ENCODE measurements around the gene GPR25. TPM values are rescaled to one million over a fixed set of nuclear protein-coding genes. Genes with fewer than 3 reads are reported as not detected.

Gene GPR25
- total RNA-seq, 1 donor from 2014 or later, result not detected

DNA sequence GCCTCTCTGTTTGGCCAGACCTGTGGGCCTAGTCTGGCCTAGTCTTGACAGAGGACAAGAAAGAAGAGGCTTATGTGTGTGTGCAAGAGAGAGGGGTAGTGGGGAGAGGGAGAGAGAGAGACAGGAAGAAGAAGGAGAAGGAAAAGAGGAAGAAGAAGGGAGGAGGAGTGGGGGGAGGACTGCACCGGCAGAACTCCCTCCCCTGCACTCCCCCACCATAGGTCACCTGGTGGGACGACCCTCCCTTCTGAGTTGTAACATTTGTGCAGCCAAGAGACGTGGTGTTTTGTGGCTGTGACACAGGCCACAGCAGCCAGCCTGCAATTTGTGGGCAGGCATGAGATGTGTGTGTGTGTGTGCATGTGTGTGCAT lies 26.2 kb downstream of the GPR25 start:
- no peak overlapping the region for H2AFZ ChIP-seq (ENCODE audit: low read depth, low read length)
- H3K4me1 ChIP-seq (ENCODE audit: insufficient read depth, low read length), result peaks cover 12% of the 10 kb centered on the region
- H3K9ac ChIP-seq (ENCODE audit: low read length), result no peak overlapping the region
- H3K27me3 ChIP-seq (ENCODE audit: insufficient read depth, low read length), result no peaks in the 10 kb centered on the region
- no peaks in the 10 kb centered on the region for H3K9me3 ChIP-seq (ENCODE audit: insufficient read depth, low read depth, low read length)
- no peak for DNase-seq (ENCODE audit: low read depth)
- H3K79me2 ChIP-seq (ENCODE audit: insufficient read depth, low read length), result no peaks in the 10 kb centered on the region
- no peak overlapping the region for H3K27ac ChIP-seq (ENCODE audit: low read depth, low read length)
- no peaks in the 10 kb centered on the region for H3K36me3 ChIP-seq (ENCODE audit: insufficient read depth, low read length)
- no peak overlapping the region for H3K4me2 ChIP-seq (ENCODE audit: low read length)
- peaks cover 7% of the 10 kb centered on the region for H3K36me3 Mint-ChIP-seq (ENCODE audit: low read depth, unreplicated experiment)
- H3K4me1 Mint-ChIP-seq (ENCODE audit: low read depth, unreplicated experiment), result peaks cover 34% of the 10 kb centered on the region
- H3K9me3 Mint-ChIP-seq (ENCODE audit: unreplicated experiment), result peaks cover 2% of the 10 kb centered on the region
- H3K27me3 Mint-ChIP-seq (ENCODE audit: low read depth, unreplicated experiment), result no peaks in the 10 kb centered on the region
- H4K20me1 ChIP-seq (ENCODE audit: insufficient read depth, low read length), result no peaks in the 10 kb centered on the region
- TF ChIP-seq, protein P1, sequence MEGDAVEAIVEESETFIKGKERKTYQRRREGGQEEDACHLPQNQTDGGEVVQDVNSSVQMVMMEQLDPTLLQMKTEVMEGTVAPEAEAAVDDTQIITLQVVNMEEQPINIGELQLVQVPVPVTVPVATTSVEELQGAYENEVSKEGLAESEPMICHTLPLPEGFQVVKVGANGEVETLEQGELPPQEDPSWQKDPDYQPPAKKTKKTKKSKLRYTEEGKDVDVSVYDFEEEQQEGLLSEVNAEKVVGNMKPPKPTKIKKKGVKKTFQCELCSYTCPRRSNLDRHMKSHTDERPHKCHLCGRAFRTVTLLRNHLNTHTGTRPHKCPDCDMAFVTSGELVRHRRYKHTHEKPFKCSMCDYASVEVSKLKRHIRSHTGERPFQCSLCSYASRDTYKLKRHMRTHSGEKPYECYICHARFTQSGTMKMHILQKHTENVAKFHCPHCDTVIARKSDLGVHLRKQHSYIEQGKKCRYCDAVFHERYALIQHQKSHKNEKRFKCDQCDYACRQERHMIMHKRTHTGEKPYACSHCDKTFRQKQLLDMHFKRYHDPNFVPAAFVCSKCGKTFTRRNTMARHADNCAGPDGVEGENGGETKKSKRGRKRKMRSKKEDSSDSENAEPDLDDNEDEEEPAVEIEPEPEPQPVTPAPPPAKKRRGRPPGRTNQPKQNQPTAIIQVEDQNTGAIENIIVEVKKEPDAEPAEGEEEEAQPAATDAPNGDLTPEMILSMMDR (IDR thresholded peaks at IDR 0.05; ENCODE audit: insufficient read depth, low read depth, low read length), result no peak
- no peak for TF ChIP-seq EZH2 (IDR thresholded peaks at IDR 0.05; ENCODE audit: insufficient read depth, low read length)
- peak overlapping the region; percentile 75 for H3K27ac Mint-ChIP-seq (ENCODE audit: unreplicated experiment)
- H3K4me3 Mint-ChIP-seq (ENCODE audit: unreplicated experiment), result no peak overlapping the region
- H3K4me3 ChIP-seq (ENCODE audit: insufficient read depth, low read depth, low read length), result no peak overlapping the region
- FAIRE-seq, result no peak

GRCh38 chr1:200899451-200899915 lies 26.7 kb downstream of the GPR25 start:
- H3K27me3 Mint-ChIP-seq (ENCODE audit: low read depth, unreplicated experiment), result no peaks in the 10 kb centered on the region
- H3K27ac Mint-ChIP-seq (ENCODE audit: unreplicated experiment), result no peak overlapping the region
- H3K9me3 Mint-ChIP-seq (ENCODE audit: unreplicated experiment), result peaks cover 2% of the 10 kb centered on the region
- no peaks in the 10 kb centered on the region for H4K20me1 ChIP-seq (ENCODE audit: insufficient read depth, low read length)
- H3K36me3 Mint-ChIP-seq (ENCODE audit: low read depth, unreplicated experiment), result peaks cover 7% of the 10 kb centered on the region
- peaks cover 12% of the 10 kb centered on the region for H3K4me1 ChIP-seq (ENCODE audit: insufficient read depth, low read length)
- no peak overlapping the region for H3K4me3 Mint-ChIP-seq (ENCODE audit: unreplicated experiment)
- no peaks in the 10 kb centered on the region for H3K79me2 ChIP-seq (ENCODE audit: insufficient read depth, low read length)
- DNase-seq (ENCODE audit: low read depth) (no peak), FAIRE-seq (no peak)
- H3K27ac ChIP-seq (ENCODE audit: low read depth, low read length), result no peak overlapping the region
- no peaks in the 10 kb centered on the region for H3K9me3 ChIP-seq (ENCODE audit: insufficient read depth, low read depth, low read length)
- no peak overlapping the region for H3K4me2 ChIP-seq (ENCODE audit: low read length)
- TF ChIP-seq EZH2 (IDR thresholded peaks at IDR 0.05; ENCODE audit: insufficient read depth, low read length), result no peak
- TF ChIP-seq, protein P1 (IDR thresholded peaks at IDR 0.05; ENCODE audit: insufficient read depth, low read depth, low read length), result no peak
- no peaks in the 10 kb centered on the region for H3K27me3 ChIP-seq (ENCODE audit: insufficient read depth, low read length)
- H3K9ac ChIP-seq (ENCODE audit: low read length), result no peak overlapping the region
- peaks cover 34% of the 10 kb centered on the region for H3K4me1 Mint-ChIP-seq (ENCODE audit: low read depth, unreplicated experiment)
- no peaks in the 10 kb centered on the region for H3K36me3 ChIP-seq (ENCODE audit: insufficient read depth, low read length)
- H3K4me3 ChIP-seq (ENCODE audit: insufficient read depth, low read depth, low read length), result no peak overlapping the region
- no peak overlapping the region for H2AFZ ChIP-seq (ENCODE audit: low read depth, low read length)

- H3K9ac ChIP-seq (ENCODE audit: low read length), result no peak overlapping the region
- H3K27ac ChIP-seq (ENCODE audit: low read depth, low read length), result no peak overlapping the region
- peaks cover 12% of the 10 kb centered on the region for H3K4me1 ChIP-seq (ENCODE audit: insufficient read depth, low read length)
- H3K79me2 ChIP-seq (ENCODE audit: insufficient read depth, low read length), result no peaks in the 10 kb centered on the region
- TF ChIP-seq, protein P1 (IDR thresholded peaks at IDR 0.05; ENCODE audit: insufficient read depth, low read depth, low read length), result no peak
- no peak for TF ChIP-seq EZH2 (IDR thresholded peaks at IDR 0.05; ENCODE audit: insufficient read depth, low read length)
- no peaks in the 10 kb centered on the region for H4K20me1 ChIP-seq (ENCODE audit: insufficient read depth, low read length)
- no peak overlapping the region for H3K4me3 ChIP-seq (ENCODE audit: insufficient read depth, low read depth, low read length)
- no peaks in the 10 kb centered on the region for H3K36me3 ChIP-seq (ENCODE audit: insufficient read depth, low read length)
- FAIRE-seq, result no peak
- no peak overlapping the region for H3K4me2 ChIP-seq (ENCODE audit: low read length)
- Mint-ChIP-seq H3K36me3 (ENCODE audit: low read depth, unreplicated experiment) (peaks cover 7% of the 10 kb centered on the region), H3K27ac (ENCODE audit: unreplicated experiment) (no peak overlapping the region), H3K4me3 (ENCODE audit: unreplicated experiment) (no peak overlapping the region), H3K4me1 (ENCODE audit: low read depth, unreplicated experiment) (peaks cover 34% of the 10 kb centered on the region), H3K9me3 (ENCODE audit: unreplicated experiment) (peaks cover 2% of the 10 kb centered on the region), H3K27me3 (ENCODE audit: low read depth, unreplicated experiment) (no peaks in the 10 kb centered on the region)
- H3K27me3 ChIP-seq (ENCODE audit: insufficient read depth, low read length), result no peaks in the 10 kb centered on the region
- no peak for DNase-seq (ENCODE audit: low read depth)
- no peak overlapping the region for H2AFZ ChIP-seq (ENCODE audit: low read depth, low read length)
- no peaks in the 10 kb centered on the region for H3K9me3 ChIP-seq (ENCODE audit: insufficient read depth, low read depth, low read length)
Measured at GRCh38 chr1:200899954-200900867, 27.4 kb downstream of the GPR25 start.

All from astrocyte (in vitro differentiated cells and primary cell).